ENCODE results near the gene ADAMTSL5.
"Not testable (repeated sequence)": the region's sequence is repeated elsewhere in the genome, so short reads cannot be mapped to it uniquely, and the experiment has no call there.

Gene ADAMTSL5

DNA sequence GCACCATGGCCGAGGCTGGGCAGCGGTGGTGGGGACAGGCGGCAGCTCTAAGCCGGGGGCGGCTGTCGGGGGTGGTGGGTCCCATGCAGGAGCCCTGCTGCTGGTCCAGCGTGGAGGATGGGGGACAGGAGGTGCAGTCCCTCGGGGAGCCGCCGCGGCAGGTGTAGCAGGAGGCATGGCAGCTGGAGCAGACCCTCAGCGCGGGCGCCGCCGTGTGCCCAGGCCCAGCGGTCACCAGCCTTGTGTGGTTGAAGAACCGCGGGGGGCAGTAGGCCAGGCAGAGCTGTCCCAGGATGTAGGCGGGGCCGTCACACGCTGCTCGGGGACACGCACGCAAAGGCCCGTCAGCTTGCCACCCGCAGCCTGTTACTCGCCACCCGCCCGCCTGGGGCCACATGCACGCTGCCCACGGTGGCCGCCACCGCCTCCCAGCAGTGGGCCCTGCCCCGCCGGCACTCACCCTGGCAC, 30.9 kb downstream of the ADAMTSL5 start:
- no peak for DNase-seq (ENCODE audit: low read depth in 3 of 3, low spot score in 1 of 3)

DNA sequence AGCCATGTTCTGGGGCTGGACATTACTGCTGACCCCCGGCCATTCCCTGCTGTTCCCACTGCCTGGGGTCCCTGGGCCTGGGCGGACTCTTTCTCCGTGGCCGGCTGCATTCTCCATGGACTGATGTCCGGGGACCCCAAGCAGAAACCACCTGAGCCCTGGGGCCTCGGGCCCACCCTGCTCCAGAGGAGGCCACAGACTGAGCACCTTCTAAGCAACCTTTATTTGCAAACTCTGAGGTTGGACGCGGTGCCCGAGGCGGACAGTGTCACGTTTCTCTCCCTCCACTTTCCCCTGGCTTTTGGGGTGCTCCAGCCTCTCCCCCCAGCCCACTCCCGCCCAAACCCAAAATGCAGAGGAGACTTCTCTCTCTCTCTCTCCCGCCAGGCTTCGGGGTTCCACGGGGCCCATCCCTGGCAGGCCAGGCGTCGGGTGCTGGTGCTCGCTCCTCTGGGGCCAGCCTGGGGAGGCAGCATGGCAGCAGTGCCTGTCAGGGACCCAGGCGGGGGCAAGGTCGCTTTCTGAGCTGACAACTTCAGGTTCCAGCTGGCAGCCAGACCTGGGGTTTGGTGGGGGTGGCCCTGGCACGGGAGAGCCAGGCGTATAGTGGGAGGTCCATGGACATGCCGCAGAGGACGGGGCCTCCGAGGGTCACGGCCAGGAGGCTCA, 31.5 kb downstream of the ADAMTSL5 start:
- no peak for DNase-seq (ENCODE audit: low read depth in 3 of 3, low spot score in 1 of 3)

DNA sequence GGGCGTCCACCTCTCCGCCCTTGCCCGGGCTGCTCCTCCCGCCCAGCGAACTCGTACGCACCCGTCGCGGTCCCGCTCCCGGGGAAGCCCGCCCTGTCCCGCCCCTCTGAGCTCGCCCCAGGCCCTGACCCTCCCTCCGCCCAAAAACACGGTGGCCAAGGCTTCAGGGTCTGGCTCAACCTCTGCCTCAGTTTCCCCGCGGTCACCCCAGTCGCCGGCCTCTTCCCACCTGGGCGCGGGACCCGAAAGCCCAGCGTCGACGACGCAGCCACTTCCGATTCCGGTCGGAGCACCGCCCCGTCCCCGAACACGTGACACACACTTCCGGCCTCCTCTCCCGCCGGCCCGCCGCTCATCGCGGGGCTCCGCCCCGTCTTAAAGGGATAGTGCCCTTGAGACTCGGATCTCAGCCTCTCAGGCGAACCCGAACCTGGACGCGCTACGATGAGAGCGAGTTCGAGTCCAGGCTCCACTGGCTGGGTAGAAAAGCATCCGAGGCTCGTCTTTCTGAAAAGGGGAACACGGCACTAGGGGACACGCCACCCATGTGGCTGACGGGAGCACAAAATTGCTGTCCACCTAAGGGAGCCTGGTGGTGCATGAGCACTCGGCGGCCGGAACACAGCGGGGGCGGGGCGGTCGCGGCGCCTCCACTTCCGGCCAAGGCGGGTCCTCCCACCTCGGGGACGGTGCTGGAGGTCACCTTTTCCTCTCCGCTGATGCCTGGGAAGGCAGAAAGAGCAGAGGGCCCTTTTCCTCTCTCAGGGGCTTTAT, 33.7 kb downstream of the ADAMTSL5 start, which contains the start of gene C19orf25:
Gene C19orf25 (minus strand): TSS at position 282 of the 774 bp plus-strand sequence. CDS start 312 bp downstream, outside the sequence.
- DNase-seq (ENCODE audit: low read depth in 3 of 3, low spot score in 1 of 3), result peak; percentile 61 to 86 (median 80)

DNA sequence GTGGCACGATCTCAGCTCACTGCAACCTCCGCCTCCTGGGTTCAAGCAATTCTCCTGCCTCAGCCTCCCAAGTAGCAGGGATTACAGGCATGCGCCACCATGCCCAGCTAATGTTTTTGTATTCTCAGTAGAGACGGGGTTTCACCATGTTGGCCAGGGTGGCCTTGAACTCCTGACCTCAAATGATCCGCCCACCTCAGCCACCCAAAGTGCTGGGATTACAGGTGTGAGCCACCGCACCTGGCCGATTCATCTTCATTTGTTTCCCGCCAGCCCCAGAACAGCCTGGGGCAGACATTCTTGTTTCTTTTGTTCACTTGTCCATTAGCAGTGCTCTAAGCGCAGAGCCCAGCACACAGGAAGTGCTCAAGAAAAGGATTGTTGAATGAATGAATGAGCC, 35.8 kb downstream of the ADAMTSL5 start:
- not testable (repeated sequence) for DNase-seq (ENCODE audit: low read depth in 3 of 3, low spot score in 1 of 3)

DNA sequence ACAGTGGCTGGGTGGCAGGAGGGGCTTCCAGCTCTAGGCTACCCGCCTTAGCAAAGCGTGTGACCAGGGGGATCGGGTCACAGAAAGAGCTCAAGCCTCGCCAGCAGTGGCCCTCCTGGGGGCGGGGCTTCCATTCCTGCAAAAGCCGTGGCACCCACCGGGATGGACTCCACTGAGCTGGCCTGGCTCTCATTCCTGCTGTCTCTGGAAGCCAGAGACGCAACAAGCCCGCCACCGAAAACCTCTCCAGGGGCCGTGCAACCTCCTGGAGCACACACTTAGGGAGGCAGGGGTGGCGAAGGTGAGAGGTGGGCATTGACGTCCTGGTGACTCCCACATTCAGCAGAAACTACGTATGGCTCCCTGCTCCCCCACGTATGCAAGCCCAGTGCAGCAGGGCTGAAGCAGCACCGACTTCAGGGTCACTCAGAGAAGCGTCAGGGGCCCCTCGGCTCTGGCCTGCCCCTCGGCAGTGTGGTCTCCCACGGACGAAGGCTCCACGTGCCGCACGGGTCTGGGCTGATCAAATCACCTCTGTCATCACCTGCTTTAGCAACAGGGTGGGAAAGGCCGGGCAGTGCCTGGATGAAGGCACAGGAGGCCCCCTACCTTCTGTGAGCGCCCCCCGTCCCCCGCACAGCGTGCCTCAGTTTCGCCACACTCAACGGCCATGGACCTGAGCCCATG, 36.9 kb downstream of the ADAMTSL5 start:
- DNase-seq (ENCODE audit: low read depth in 3 of 3, low spot score in 1 of 3), result no peak

DNA sequence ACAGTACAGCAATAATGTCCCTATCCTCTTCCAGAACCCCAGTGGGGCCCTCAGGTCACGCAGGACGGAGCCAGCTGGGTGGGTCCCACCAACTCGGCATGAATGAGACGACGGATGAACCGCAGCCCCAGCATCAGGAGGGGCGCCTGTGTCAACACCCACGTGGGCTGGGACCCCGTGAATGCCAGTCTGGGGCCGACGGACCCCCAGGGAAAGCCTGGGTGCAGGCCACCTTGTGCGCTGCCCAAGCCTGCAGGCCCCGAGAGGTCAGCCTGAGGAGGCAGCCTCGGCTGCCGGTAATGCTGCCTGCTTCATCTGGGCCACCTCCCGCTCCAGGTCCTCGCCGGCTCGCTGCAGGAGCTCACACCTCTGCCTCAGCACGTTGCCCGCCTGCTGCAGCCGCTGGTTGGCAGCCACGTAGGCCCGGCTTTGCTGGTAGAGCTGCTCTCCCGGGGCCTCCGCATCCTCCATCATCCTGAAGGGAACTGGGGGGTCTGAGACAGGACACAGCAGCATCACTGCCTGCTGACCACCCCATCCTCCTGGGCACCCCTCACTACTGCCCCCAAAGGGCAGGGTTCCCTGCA, 38.0 kb downstream of the ADAMTSL5 start:
- no peak for DNase-seq (ENCODE audit: low read depth in 3 of 3, low spot score in 1 of 3)

DNA sequence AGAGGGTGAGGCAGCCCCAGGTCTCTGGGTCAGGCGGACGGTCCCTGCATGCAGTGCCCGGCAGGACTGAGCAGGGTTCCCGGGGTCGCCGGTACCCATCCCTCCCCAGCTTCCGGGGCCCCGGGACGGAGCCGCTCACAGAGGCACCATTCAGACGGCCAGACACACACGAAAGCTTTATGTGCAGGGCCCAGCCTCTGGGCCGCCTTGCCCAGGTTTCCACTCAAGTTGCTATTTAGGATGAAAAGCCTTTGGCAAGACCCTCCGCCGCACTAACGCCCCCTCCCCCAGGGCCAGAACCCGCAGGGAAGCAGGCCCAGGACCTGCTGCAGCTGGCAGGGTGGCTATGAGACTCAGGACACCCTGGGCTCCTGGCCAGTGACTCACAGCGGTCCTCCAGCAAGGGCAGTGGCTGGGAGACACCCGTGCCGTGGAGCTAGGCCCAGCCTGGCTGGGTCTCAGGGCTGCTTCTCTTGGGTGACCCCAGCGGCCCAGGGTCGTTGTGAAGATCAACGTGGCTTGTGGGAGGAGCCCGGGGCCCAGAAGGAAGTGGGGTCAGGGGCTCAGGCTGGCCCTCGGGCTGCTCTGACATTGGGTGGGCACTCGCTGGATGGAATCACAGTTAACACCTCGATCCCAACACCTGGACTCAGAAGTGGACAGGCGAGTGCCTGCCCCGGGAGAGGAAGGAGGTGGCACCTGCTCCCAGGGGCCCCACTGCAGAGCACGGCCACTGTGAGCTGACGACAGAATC, 38.6 kb downstream of the ADAMTSL5 start:
- no peak for DNase-seq (ENCODE audit: low read depth in 3 of 3, low spot score in 1 of 3)

DNA sequence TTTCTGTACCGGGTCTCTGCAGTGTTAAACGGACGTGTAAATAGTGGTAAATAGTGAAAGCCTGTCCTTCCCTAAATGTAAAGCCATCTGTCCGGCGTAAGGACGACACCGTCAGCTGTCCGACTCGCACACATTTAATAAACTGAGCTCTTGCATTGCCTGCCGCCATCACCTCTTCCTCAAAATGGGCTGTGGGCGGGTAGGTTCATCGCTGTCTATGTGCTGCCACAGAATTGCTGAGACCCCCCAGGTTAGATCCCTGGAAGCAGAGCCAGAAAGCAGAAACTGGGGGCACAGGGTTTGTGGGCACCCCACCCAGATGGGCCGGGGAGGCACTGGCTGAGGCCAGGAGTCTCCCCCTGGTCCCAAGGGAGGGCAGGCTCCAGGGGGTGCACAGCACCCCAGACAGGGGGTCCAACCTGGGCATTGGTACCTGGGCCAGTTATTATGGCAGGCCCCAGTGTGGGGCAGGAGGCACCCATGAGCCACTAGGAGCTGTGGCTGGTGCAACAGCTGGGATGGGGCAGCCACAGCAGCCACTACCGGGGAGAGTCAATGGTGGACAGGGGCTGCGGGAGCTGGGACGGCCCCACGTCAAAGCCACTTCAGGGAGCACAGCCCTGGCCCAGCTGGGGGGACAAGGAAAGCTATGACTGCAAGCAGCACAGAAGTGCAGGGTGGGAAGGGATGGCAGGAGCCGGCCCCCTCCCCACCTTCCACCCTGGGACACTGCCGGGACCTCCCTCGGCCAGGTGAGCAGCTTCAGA, 39.6 kb downstream of the ADAMTSL5 start:
- DNase-seq (ENCODE audit: low read depth in 3 of 3, low spot score in 1 of 3), result no peak

DNA sequence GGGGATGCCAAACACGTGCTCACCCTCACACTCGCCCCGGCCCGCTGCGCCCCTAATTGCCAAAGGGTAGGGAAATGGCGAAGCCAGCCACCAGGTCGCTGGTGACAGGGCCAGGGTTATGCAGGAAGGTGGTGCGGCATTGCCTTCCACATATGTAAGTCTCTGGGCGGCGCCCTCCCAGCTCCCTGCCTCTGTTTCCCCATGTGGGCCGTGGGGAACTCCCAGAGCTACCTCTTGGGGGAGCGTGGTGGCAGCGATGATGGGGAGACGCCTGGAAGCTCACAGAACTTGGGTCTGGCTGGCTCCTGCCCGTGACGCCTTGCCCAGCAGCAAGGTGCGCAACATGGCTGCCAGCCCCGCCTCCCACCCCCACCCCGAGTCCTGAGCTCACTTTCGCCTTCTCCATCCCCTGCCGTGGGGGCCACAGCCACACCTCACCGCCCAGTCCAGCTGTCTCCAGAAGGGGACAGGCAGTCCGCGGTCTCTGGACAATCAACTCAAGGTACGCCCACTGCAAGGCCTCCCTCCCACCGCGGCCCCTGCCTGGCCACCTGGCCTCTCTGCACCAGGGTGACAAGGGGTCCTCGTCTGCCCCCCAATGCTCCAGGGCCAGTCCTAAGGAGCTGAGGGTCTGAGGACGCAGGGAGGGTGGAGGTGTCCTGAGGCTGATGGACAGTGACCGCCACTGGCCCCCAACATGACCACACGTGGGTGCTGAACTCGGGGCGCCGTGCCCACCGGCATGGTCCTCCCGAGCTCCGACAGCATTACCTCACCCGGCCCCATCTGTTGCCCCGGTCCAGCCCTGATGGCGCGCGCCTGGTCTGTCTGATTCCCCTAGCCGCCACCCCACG, 40.4 kb downstream of the ADAMTSL5 start:
- no peak for DNase-seq (ENCODE audit: low read depth in 3 of 3, low spot score in 1 of 3)

DNA sequence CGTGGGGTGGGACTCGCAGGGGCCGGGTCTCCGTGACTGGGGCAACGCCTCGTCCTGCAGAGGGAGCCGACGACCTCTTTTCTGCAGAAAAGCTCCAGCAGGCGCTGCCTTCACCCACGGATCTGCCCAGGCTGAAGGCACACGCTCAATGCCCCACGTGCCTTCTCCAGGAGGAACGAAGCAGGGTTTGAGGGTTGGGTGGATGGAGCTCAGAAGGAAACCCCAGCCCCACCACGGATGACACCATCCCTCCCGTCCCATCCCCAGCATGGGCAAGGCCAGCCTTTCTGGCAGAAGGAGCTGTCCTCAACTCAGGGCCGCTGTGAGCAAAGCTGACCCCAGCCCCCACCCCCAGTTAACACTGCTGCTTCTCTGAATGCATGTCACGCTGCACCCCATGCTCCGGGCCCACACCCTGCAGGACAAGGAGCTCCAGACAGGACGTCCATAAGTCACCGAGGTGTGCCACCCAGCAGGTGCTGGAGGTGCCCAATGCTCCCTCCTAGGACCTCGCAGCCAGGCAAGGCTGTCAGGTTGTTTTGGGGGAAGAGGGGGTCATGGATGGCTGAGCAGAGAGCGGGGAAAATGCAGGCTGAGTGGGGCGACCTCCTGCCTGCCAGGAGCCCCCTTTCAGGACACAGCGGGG, 41.2 kb downstream of the ADAMTSL5 start:
- DNase-seq (ENCODE audit: low read depth in 3 of 3, low spot score in 1 of 3), result no peak

DNA sequence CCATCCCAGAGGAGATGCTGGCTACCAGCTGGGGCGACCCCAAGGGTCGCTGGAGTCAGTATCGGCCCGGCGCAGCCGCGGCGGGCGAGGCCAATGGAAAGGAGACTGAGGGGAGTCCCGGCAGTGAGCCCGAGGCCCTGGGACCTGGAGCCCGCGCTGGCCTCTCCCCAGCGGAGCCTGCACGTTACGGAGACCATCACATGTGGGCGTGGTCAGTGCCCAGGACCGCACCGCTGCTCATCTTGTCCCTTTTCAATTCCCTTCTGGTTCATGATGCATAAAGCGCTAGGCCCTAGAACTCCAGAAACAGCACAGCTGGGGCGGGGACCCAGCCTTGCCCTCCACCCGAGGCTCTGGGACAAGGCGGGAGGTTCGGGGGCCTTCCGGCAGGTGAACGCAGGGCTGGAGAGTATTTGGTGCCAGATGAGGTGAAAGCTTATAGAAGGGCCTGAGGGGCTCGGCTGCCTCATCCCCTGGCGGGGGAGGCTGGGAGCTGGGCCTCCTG, 41.8 kb downstream of the ADAMTSL5 start:
- no peak for DNase-seq (ENCODE audit: low read depth in 3 of 3, low spot score in 1 of 3)

DNA sequence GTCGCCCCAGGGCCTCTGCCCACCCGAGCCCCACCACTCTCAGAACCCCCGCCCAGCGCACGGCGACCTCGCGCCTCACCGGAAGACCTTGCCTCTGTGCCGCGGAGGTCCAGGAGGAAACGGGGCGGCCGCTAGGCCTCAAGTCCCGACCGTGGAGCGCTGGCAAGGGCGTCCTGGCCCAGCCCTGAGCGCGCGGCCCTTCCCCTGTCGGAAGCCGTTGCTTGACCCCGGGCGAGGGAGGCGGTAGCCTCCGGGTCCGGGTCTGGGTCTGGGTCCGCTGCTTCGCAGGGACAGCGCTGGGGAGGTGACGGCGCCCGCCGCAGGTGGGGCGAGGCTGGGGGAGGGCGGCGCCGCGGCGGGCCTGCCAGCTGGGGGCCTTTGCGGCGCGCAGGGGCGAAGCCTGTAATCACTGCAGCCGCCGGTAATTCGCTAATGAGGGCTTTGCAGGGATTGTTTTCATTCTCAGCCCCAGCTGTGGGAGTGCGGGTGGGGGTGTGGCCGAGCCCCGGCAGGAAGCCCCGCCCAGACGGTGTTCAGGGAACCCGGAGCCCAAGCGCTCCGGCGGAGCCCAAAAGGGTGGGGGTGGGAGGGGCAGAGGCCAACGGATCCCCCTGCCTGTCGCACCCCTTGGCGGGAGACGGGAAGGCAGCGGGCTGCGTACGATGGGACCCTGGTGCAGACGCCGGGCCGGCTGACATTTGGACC, 42.4 kb downstream of the ADAMTSL5 start:
- DNase-seq (ENCODE audit: low read depth in 3 of 3, low spot score in 1 of 3), result peak; percentile 38 to 59 (median 51)

DNA sequence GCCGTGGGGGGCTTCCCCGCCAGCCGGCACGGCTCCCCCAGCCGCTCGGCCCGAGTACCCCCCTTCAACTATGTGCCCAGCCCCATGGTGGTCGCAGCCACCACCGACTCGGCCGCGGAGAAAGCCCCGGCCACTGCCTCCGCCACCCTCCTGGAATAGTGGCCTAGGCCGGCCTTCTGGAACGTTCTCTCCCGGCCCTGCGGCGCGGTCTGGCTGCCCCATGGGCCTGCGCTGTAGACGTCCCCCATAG, 42.8 kb downstream of the ADAMTSL5 start:
- DNase-seq (ENCODE audit: low read depth in 3 of 3, low spot score in 1 of 3), result no peak

DNA sequence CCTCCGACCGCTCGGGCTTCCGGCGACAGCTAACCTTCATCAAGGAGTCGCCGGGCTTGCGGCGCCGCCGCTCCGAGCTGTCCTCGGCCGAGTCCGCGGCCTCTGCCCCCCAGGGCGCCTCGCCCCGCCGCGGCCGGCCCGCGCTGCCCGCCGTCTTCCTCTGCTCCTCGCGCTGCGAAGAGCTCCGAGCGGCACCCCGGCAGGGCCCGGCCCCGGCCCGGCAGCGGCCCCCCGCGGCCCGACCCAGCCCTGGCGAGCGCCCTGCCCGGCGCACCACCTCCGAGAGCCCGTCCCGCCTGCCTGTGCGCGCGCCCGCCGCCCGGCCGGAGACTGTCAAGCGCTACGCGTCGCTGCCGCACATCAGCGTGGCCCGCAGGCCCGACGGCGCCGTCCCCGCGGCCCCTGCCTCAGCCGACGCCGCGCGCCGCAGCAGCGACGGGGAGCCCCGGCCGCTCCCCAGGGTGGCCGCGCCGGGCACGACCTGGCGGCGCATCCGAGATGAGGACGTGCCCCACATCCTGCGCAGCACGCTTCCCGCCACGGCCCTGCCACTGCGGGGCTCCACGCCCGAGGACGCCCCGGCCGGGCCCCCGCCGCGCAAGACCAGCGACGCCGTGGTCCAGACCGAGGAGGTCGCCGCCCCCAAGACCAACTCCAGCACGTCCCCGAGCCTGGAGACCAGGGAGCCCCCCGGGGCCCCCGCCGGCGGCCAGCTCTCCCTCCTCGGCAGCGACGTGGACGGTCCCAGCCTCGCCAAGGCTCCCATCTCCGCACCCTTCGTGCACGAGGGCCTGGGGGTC, 43.4 kb downstream of the ADAMTSL5 start:
- no peak for DNase-seq (ENCODE audit: low read depth in 3 of 3, low spot score in 1 of 3)

DNA sequence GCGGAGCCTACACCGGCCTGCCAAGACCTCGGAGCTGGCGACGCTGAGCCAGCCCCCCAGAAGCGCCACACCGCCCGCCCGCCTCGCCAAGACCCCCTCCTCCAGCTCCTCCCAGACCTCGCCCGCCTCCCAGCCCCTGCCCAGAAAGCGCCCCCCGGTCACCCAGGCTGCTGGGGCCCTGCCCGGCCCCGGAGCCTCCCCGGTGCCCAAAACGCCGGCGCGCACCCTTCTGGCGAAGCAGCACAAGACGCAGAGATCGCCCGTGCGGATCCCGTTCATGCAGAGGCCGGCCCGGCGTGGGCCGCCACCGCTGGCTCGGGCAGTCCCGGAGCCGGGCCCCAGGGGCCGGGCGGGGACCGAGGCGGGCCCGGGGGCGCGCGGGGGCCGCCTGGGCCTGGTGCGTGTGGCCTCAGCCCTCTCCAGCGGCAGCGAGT, 44.0 kb downstream of the ADAMTSL5 start:
- no peak for DNase-seq (ENCODE audit: low read depth in 3 of 3, low spot score in 1 of 3)

DNA sequence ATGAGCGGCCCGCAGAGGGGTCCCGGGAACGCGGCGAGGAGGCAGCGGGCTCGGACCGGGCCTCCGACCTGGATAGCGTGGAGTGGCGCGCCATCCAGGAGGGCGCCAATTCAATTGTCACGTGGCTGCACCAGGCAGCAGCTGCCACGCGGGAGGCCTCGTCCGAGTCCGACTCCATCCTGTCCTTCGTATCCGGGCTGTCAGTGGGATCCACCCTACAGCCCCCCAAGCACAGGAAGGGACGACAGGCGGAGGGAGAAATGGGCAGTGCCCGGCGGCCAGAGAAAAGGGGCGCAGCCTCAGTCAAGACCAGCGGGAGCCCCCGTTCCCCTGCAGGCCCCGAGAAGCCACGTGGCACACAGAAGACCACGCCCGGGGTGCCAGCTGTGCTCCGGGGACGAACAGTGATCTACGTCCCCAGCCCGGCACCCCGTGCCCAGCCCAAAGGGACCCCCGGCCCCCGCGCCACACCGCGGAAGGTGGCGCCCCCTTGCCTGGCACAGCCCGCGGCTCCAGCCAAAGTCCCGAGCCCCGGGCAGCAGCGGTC, 44.5 kb downstream of the ADAMTSL5 start:
- DNase-seq (ENCODE audit: low read depth in 3 of 3, low spot score in 1 of 3), result no peak
